Activated effector memory CD4-positive, alpha-beta T cell treated with Interleukin-2 at 50 U/mL for 16 hours (primary cell): ENCODE measurements around the gene CFLAR.
"Not testable (repeated sequence)": the region's sequence is repeated elsewhere in the genome, so short reads cannot be mapped to it uniquely, and the experiment has no call there.

Source experiments
- DNase-seq: peaks from one replicate; pipeline ENCODE4 v3.0.0-alpha.2; 2020

CFLAR gene

GRCh38 chr2:201118961-201119854 lies 3.2 kb downstream of the CFLAR start:
- DNase-seq: peak; percentile 13

GRCh38 chr2:201122276-201122675 lies 6.3 kb downstream of the CFLAR start:
- no peak for DNase-seq

- DNase-seq: no peak
Observed at GRCh38 chr2:201126308-201127151, 10.6 kb downstream of the CFLAR start.

GRCh38 chr2:201127152-201127511 lies 11.2 kb downstream of the CFLAR start:
- DNase-seq: no peak

GRCh38 chr2:201127570-201127969 lies 11.6 kb downstream of the CFLAR start:
- peak; percentile 24 for DNase-seq

- DNase-seq: no peak
Observed at GRCh38 chr2:201128033-201128432, 12.1 kb downstream of the CFLAR start.

- no peak for DNase-seq
Observed at GRCh38 chr2:201128933-201129505, 13.1 kb downstream of the CFLAR start.

- peak; percentile 28 for DNase-seq
Observed at GRCh38 chr2:201130524-201131186, 14.7 kb downstream of the CFLAR start.

- DNase-seq: no peak
Observed at GRCh38 chr2:201132518-201132917, 16.6 kb downstream of the CFLAR start.

GRCh38 chr2:201135386-201135785 lies 19.4 kb downstream of the CFLAR start:
- no peak for DNase-seq

GRCh38 chr2:201136889-201137321 lies 20.9 kb downstream of the CFLAR start:
- no peak for DNase-seq

- DNase-seq: no peak
Observed at GRCh38 chr2:201137505-201138400, 21.8 kb downstream of the CFLAR start.

- DNase-seq: no peak
Observed at GRCh38 chr2:201138401-201138970, 22.5 kb downstream of the CFLAR start.

GRCh38 chr2:201138986-201139781 lies 23.2 kb downstream of the CFLAR start:
- not testable (repeated sequence) for DNase-seq

- no peak for DNase-seq
Observed at GRCh38 chr2:201139836-201140604, 24.1 kb downstream of the CFLAR start.

- DNase-seq: no peak
Observed at GRCh38 chr2:201144101-201145051, 28.4 kb downstream of the CFLAR start.

- DNase-seq: no peak
Observed at GRCh38 chr2:201148434-201148990, 32.5 kb downstream of the CFLAR start.
